ENCODE data around the gene HDDC3. TPM values are rescaled to one million over a fixed set of nuclear protein-coding genes. Genes with fewer than 3 reads are reported as not detected.

Gene HDDC3, protein sequence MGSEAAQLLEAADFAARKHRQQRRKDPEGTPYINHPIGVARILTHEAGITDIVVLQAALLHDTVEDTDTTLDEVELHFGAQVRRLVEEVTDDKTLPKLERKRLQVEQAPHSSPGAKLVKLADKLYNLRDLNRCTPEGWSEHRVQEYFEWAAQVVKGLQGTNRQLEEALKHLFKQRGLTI
- 10 to 100 TPM; 11.2 to 14.5 (median 12.1) TPM for total RNA-seq
- total RNA-seq (2013), result 23.8 TPM

DNA sequence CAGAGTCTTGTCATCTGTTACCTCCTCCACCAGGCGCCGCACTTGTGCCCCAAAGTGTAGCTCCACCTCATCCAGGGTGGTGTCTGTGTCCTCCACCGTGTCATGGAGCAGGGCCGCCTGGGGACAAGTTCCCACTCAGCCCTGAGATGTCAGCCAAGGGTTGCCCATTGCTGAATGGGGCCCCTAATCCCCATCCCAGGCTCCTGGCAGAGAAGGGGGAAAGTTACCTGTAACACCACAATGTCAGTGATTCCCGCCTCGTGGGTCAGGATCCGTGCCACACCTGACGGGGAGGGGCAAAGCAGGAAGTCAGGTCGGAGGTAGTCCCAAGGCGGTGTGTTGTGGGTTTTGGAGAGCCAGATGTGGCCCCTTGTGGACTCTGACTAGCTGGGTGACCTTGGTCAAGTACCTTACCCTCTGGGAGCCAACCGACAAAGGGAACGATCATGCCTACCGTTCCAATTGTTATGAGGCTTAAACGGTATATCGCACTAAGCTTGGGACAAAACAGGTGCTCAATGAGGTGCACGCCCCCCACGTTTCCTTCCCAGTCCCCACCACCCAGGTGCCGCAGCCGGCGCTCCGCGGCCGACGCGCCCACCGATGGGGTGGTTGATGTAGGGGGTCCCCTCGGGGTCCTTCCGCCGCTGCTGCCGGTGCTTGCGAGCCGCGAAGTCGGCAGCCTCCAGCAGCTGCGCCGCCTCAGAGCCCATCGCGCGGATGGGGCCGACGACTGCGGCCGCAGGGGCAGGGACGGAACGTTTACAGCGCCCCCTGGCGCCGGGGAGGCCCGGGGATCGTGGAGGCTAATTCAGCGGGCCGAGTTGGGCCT lies at the start of gene HDDC3:
Gene HDDC3, minus strand, starts transcription at position 722 of the 832 bp plus-strand sequence. Its CDS starts 9 bp downstream, at position 713.
- Histone ChIP-seq H3K27ac (ENCODE audit: low read length) (peak within 1 kb of the TSS; percentile 88), H3K4me3 (ENCODE audit: low read length) (peak within 1 kb of the TSS; percentile 77), H3K27me3 (ENCODE audit: control insufficient read depth, insufficient read depth, low read length) (no peaks in the 10 kb centered on the region), H3K36me3 (ENCODE audit: control insufficient read depth, insufficient read depth, low read length) (no peaks in the 10 kb centered on the region), H3K9me3 (ENCODE audit: control insufficient read depth, insufficient read depth, low read length) (no peaks in the 10 kb centered on the region), H3K4me1 (ENCODE audit: control insufficient read depth, insufficient read depth, low read length) (peaks cover 55% of the 10 kb centered on the region)
- peak; percentile 46 to 70 (median 55) for ATAC-seq
- WGBS (ENCODE audit: insufficient coverage), result 0% methylated on average over 52 of the region's 52 CpGs
- DNase-seq, result peak; percentile 91 to 93
- peak within 1 kb of the TSS; percentile 94 for H3K4me3 Mint-ChIP-seq
- H3K27me3 Mint-ChIP-seq (ENCODE audit: low read depth in 2 of 2), result no peaks in the 10 kb centered on the region
- H3K36me3 Mint-ChIP-seq, result no peaks in the 10 kb centered on the region
- H3K9me3 Mint-ChIP-seq, result no peaks in the 10 kb centered on the region
- H3K27ac Mint-ChIP-seq, result peak within 1 kb of the TSS; percentile 97
- H3K4me1 Mint-ChIP-seq, result peaks cover 53 to 62% of the 10 kb centered on the region in 2 donors
- TF ChIP-seq, protein P1, sequence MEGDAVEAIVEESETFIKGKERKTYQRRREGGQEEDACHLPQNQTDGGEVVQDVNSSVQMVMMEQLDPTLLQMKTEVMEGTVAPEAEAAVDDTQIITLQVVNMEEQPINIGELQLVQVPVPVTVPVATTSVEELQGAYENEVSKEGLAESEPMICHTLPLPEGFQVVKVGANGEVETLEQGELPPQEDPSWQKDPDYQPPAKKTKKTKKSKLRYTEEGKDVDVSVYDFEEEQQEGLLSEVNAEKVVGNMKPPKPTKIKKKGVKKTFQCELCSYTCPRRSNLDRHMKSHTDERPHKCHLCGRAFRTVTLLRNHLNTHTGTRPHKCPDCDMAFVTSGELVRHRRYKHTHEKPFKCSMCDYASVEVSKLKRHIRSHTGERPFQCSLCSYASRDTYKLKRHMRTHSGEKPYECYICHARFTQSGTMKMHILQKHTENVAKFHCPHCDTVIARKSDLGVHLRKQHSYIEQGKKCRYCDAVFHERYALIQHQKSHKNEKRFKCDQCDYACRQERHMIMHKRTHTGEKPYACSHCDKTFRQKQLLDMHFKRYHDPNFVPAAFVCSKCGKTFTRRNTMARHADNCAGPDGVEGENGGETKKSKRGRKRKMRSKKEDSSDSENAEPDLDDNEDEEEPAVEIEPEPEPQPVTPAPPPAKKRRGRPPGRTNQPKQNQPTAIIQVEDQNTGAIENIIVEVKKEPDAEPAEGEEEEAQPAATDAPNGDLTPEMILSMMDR (IDR thresholded peaks at IDR 0.05), result peak; percentile 98
- intact Hi-C loops (cut with micrococcal nuclease), result loop anchor here (1.0 kb wide), 1 partner anchor 30 kb away; no protein-coding TSS in a partner anchor

DNA sequence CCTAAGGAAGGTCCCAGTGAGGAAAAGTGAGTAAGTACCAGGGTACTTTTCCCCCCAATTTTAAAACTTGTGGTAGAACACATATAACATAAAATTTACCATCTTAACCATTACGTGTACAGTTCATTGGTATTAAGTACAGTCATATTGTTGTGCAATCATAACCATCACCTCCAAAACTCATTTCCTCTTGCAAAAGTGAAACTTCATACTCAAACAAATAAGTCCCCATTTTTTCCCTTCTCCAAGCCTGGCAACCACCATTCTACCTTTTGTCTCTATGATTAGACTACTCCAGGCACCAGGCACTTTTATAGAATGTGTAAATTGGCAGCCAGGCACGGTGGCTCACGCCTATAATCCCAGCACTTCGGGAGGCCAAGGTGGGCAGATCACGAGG lies 49.8 kb upstream of the HDDC3 start:
- H3K27ac Mint-ChIP-seq, result no peak overlapping the region
- H3K27ac ChIP-seq (ENCODE audit: low read length), result no peak overlapping the region

DNA sequence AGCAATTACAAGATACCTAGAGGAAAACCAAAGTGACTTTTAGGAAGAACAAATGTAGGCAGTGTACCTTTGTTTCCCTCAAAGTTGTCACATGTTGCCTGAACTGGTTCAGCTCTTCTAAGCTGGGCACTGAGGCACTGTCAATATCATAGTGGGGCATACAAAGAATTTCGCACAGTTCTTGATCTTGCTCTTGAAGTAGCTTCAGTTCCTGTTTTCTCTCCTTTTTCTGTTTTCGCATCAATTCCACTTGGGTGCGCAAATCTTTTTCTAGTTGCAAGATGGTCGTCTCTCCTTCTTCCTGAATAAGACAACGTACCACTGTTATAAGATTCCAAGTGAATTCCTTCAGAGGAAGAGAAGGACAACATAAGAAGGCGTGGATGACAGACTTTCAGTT lies 49.3 kb upstream of the HDDC3 start:
- H3K4me3 Mint-ChIP-seq, result no peak overlapping the region
- no peaks in the 10 kb centered on the region for H3K9me3 ChIP-seq (ENCODE audit: control insufficient read depth, insufficient read depth, low read length)
- DNase-seq (no peak), ATAC-seq (no peak)
- WGBS (ENCODE audit: insufficient coverage), result 85% methylated on average over 6 of the region's 6 CpGs
- H3K36me3 ChIP-seq (ENCODE audit: control insufficient read depth, insufficient read depth, low read length), result peaks cover 2% of the 10 kb centered on the region
- H3K27ac Mint-ChIP-seq, result no peak overlapping the region
- no peak overlapping the region for H3K4me3 ChIP-seq (ENCODE audit: low read length)
- H3K36me3 Mint-ChIP-seq, result no peaks in the 10 kb centered on the region
- no peaks in the 10 kb centered on the region for H3K4me1 ChIP-seq (ENCODE audit: control insufficient read depth, insufficient read depth, low read length)
- intact Hi-C loops (cut with micrococcal nuclease), result no loop called here
- no peaks in the 10 kb centered on the region for H3K4me1 Mint-ChIP-seq
- TF ChIP-seq, protein P1 (IDR thresholded peaks at IDR 0.05), result no peak
- no peaks in the 10 kb centered on the region for H3K27me3 Mint-ChIP-seq (ENCODE audit: low read depth in 2 of 2)
- H3K27ac ChIP-seq (ENCODE audit: low read length), result no peak overlapping the region
- H3K9me3 Mint-ChIP-seq, result no peaks in the 10 kb centered on the region
- H3K27me3 ChIP-seq (ENCODE audit: control insufficient read depth, insufficient read depth, low read length), result no peaks in the 10 kb centered on the region

More for the DNA sequence above, 49.8 kb upstream of the HDDC3 start:
- TF ChIP-seq, protein P1 (IDR thresholded peaks at IDR 0.05), result no peak
- intact Hi-C loops (cut with micrococcal nuclease), result no loop called here
- H3K4me3 ChIP-seq (ENCODE audit: low read length), result no peak overlapping the region
- H3K4me3 Mint-ChIP-seq, result no peak overlapping the region
- H3K9me3 ChIP-seq (ENCODE audit: control insufficient read depth, insufficient read depth, low read length), result no peaks in the 10 kb centered on the region
- H3K27me3 Mint-ChIP-seq (ENCODE audit: low read depth in 2 of 2), result no peaks in the 10 kb centered on the region
- no peaks in the 10 kb centered on the region for H3K36me3 Mint-ChIP-seq
- no peak for ATAC-seq
- H3K4me1 ChIP-seq (ENCODE audit: control insufficient read depth, insufficient read depth, low read length), result no peaks in the 10 kb centered on the region
- no peak for DNase-seq
- 87% methylated on average over 5 of the region's 5 CpGs for WGBS (ENCODE audit: insufficient coverage)
- no peaks in the 10 kb centered on the region for H3K27me3 ChIP-seq (ENCODE audit: control insufficient read depth, insufficient read depth, low read length)
- no peaks in the 10 kb centered on the region for H3K9me3 Mint-ChIP-seq
- H3K36me3 ChIP-seq (ENCODE audit: control insufficient read depth, insufficient read depth, low read length), result peaks cover 2% of the 10 kb centered on the region
- H3K4me1 Mint-ChIP-seq, result no peaks in the 10 kb centered on the region

Measured in natural killer cell (primary cell).